ENCODE results near the gene ZNF440.

Gene ZNF440

GRCh38 chr19:11882606-11883005 lies 68.5 kb downstream of the ZNF440 start:
- no peak for DNase-seq
